Fibroblast of peridontal ligament (primary cell): ENCODE data around the gene OSTC.
A peak's percentile ranks its signal among the peaks of the same experiment; 100 is the strongest.
"Not testable (repeated sequence)": the region's sequence is repeated elsewhere in the genome, so short reads cannot be mapped to it uniquely, and the experiment has no call there.

ENCODE experiments used
- DNase-seq: peaks from one replicate; pipeline ENCODE4 v3.0.0-alpha.2; 2010; ENCODE audit errors: extremely low read depth

The OSTC gene

DNA sequence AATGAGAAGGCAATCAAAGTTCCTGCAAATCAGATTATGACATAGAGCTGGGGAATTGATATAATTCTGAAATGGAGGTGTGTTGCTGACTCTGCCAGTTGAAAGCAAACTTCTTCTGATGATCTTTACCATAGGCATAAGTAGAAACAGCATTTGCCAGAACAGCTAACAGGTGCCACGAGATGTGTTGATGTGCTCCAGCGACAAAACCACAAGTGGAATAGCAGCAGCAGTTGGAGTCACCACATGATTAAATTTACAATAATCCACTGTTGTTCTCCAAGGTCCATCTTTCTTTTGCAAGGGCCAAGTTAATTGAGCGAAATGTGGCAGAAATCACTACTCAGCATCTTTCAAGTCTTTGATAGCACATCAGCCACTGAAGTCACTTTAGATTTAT lies 3.7 kb upstream of the OSTC start:
- DNase-seq = no peak

DNA sequence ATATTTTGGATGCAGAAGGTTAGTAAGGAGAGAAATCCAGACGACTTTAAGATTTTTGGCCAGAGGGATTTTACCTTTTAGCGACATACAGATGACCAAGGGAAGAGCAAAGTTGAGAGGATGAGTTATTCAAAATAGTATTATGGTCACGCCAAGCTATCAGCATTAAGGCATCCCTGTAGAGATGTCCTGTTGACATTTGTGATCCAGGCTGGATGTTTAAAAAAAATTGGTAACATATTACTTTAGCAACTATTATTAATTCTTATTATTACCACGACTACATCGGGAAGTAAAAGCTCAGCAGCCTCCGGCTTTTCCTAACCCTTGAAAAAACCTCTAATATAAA lies 562 bp upstream of the OSTC start:
- no peak for DNase-seq

DNA sequence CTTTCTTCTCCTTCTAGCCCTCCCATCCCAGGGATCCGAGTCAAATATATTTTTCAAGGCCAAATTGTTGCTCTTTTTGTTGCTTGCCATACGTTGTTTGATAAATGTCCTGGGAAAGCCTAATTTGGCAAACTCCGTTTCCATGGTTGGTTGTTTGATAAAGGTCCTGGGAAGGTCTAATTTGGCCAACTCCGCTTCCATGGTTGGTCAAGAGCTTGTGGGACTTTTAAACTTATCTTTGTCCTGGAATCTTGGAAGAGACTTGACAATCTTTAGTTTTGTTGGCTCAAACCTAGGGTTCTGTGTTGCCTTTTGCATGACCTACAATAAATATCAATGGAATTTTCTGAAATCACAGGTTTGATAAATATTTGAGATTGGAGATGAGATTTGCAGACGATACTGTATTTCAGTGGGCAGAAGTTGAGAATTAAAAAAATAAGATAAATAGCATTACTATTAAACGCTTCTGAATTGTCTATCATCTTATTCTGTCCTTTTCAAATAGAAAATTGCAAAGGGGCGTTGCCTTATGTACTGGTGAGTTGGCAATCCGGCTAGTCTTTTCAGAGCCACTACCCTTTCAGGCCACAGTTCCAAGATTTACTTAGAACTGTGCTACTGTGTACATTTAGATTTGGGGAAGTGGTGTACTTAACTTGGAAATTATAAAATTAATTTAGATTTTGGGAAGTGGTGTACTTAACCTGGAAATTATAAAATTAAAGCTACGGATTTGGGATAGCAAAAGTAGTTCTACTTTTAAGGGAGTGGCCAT lies 804 bp downstream of the OSTC start:
- DNase-seq = peak; percentile 80

DNA sequence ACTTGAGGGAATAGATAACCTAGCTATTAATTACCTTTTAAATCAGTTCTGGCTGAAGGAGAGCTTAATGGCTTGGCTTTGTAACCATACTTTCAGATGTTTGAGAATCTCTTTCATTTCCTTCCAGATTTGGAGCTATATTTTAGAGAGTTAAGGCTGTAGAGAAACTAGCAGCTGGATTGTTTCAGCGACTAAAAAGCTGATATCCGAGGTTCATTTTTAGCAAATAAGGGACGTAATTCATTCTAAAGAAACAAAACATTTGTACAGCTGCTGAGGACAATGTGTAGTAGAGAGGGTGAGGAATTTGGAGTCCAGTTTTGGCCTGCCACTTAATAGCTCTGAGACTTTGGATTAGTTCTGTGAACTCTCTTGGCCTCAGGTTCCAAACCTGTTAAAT lies 12.2 kb downstream of the OSTC start:
- no peak for DNase-seq

DNA sequence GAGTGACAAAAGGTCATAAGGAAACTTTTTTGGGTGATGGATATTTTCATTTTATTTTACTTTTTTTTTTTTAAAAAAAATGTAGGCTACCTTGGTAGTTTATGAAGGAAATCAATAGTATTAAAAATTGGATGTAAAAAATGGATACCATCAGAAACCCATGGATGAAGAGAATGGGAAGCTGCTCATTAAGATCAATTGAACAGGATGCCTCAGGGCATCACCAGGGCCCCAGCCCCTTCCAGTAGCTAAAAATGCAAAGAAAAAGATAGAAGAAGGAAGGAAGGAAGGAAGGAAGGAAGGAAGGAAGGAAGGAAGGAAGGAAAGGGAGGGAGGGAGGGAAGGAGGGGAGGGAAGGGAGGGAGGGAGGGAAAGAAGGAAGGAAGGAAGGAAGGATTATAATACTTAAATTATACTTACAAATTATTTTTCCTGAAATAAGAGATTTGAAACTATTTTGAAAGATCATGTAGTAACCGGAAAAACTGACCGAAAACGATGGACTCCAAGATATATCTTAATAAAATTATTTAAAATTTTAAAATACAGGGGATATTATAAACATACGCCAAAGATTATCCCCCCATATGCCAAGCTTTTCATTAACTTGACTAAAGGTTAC lies 24.1 kb downstream of the OSTC start:
- DNase-seq = no peak

DNA sequence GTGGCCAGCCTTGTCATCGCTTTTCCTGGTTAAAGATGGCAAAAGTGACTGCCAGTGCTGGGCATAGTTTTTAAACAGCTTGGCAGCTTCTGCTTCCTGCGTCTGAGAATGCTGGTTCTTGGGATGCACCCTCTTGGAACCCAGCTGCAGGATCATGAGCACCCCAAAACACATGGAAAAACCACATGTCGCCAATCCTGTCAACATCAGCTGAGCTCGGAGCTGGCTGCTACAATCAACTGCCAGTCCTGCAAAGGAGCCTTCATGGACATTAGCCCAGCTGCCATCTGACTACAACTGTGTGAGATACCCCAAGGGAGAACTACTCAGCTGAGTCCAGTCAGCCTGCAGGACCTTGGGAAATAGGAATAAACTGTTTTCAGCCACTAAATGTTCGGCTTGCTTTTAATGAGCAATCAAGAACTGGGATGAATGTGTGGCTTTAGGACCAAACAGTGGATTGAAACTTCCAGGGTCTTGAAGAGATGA lies 31.0 kb downstream of the OSTC start:
- DNase-seq = no peak

DNA sequence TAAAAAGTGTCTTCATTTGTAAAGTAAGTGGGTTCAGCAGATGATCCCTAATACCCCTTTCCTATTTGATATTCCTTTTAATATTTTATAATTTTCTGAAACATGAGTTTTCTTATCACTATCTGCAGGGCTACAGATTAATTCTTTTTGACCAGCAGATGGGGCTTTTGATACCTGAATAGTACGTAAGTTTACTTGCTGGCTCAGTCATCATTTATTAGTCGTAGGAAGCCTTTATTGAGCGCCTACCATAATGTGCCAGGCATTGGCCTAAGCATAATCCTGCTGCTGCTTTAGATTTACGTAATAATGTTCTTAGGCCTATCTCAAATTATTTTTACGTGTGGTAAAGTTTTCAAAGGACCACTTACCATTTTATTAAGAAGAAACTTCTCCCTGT lies 33.1 kb downstream of the OSTC start:
- peak; percentile 70 for DNase-seq

DNA sequence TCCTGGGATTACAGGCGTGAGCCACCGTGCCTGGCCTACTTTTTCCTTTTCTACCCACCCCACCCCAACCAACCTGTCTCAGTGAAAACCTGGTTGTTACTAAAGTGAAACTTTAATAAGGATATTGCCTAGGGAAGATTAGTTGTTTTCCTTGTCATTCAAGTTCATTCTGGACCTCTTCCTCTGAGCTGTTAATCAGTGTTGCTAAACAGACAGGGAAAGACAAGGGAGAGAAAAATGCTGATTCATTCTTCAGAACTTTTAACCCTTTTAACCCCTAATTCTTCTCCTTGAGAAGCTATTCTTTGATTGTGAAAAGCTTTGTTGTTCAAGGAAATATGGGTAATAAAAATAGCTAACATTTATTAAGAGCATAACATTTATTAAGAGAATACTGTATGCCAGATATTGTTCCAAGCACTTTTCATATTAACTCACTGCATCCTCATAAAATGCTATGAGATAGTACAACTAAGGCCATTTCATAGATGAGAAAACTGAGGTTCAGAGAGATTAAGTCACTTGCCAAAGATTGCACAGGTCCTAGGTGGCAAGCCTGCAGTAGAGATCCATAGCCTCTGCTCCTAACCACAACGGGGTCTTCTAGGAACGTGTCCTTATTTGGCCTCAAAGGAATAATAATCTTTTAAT lies 34.8 kb downstream of the OSTC start:
- DNase-seq = peak; percentile 48

DNA sequence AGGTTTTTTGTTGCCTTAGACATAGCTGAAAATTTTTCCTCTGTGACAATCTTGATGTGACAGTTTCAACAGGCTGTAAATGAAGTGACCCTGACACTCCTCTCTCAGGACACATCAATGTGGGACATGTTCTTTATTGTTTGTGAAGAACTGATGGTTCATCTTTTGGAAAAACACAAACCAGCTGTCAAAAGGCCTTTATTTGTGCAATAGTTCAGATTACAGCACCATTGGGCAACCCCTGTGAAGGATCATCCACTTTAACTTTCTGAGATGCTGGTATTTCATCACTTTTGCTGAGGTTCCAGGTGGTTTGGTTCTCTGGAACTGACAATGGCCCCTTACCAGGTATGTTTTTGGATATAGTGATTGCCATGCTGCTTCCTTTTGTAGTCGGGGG lies 40.3 kb downstream of the OSTC start:
- DNase-seq = peak; percentile 46

DNA sequence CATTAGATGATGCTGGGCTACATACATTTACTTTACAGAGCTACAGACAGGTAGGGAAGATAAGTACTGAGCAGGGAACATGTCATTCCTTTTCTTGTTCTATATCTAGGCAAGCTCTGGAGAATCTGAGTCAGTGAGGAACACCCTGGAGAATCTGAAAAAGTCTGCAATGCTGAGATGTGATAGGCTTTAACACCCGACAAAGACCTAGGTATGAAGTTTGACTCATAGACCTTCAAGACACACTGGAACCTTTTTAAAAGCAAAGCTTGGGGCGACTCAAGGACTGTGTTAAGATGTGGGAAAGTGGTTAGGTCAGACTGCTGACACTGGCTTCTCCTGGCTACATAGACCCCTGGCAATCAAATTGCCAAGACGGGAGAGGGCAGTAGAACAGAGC lies 42.8 kb downstream of the OSTC start:
- DNase-seq = no peak

DNA sequence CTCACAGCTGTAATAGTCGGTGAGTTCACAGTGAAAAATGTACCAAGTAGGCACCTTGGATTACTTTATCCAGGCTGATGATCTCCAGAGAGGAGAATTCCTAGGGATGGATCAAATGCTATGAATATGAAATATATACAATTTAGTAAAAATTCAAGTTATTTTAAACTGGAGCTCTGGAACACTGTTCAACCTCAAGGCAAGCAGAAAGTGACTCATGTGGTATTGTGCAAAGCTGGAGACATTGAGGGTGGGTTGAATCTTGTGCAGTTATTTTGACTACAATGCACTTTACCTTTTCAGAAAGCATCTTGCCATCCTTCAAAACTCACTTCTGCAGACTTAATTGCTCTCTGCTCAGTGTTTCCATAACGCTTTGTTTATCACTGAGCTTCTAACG lies 43.4 kb downstream of the OSTC start:
- peak; percentile 63 for DNase-seq

DNA sequence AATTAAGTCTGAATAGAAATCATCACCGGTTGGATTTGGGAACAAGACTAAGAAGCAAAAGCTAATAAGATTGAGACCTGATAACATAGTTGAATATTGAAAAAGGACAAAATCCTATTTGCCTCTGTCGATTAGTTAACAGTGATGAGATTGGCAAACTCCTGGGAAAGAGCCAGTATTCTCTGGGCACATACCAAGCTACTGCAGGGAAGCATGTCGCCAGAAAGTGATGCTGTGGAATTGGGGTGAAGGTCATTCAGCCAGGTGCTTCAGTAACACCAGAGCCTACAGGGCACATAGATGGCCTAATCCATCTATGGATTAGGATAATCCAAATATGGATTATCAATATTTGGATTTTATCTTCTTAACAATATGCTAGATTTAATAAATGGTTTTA lies 44.0 kb downstream of the OSTC start:
- DNase-seq = no peak

DNA sequence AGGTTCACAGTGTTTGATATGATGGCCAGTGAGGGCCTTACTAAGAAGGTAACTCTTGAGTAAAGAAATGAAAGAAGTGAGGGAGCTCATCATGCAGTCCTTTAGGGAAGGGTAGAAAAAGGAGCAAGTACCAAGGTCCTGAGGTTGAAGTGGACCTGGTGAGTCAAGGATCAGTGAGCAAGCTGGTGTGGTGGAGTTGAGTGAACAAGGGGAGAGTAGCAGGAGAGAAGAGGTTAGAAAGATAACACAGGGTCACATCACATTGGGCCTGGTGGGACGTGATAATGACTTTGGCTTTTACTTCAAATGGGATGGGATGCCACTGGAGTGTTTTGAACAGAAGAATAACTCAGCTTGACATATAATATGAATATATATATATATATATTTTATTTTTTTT lies 44.7 kb downstream of the OSTC start:
- DNase-seq = no peak

DNA sequence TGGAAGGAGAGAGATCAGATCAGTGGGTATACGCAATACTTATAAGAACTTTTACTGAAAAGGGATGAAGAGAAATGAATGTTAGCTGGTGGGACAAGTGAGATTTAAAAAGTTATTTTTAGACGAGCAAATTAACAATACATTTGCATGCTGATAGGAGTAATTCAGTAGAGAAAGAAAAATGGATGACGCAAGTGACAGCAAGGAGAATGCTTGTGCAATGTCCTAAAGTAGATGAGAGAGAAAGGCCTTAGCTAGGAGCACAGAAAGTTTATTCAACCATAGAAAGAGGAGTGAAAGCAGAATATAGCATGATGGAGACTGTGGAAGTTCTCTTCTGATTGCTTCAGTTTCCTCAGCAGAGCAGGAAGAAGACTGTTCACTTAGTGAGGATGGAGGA lies 45.8 kb downstream of the OSTC start:
- DNase-seq = no peak

DNA sequence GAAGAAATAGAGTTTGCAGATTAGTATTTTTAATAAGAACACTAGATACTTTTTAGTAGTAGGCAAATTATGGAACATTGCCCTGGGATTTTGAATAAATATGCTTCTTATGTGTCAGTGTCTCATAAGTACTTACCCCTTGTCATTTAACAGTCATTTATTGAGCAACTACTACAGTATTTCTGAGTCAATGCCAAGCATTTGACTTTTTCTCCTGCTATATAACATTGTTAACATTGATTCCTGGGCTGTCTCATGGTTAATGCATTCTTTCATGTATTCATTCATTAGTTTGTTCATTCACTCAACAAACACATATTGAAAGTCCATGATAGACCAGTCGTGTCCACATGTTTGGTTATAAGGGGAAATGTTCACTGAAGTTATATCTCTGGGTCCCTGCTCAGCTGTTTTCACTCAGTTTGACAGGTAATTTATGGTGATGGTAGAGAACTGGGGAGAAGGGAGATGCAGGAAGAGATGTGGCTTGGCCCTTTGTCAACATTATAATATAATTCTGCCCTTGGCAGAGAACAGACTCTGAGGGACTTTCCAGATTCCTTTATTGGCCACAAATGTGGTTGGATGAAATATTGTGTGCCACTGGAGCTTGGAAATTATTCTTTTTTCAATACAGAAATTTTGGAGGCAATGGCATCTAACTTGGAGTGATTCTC lies 49.8 kb downstream of the OSTC start:
- peak; percentile 80 for DNase-seq

DNA sequence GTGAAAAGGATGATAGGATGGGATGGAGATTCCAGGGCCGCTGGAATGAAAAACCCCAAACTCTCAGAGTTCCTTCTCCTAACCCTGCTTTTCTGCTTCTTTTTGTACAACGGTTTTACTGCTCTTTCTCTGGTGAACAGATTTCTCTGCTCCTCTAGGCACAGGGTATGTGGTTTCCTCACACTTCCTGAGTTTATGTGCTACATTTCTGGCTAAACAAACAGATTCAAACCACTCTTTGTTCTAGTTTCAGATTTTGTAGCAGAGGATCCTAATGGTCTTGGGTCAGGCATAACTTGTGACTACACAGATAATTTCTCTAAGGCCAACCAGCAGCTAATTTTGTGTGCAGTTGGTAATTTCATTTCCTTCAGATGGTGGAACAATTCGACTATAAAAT lies 52.6 kb downstream of the OSTC start:
- peak; percentile 58 for DNase-seq

DNA sequence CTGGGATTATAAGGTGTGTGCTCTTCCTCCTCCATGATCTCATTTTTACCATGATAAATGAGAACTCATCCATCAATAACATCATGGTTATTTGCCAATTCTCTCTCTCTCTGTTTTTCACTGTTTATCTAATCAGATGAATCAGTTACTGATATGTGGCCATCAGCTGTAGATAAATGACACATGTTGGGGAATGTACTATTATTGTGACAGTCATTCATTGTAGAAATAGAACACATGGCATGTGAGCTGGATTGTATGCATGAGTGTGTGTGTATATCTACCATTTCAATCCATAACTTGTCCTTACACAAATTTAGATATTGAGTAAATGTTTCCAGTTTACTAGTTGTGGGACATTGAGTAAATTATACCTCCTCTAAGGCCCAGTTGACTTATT lies 53.0 kb downstream of the OSTC start:
- no peak for DNase-seq

DNA sequence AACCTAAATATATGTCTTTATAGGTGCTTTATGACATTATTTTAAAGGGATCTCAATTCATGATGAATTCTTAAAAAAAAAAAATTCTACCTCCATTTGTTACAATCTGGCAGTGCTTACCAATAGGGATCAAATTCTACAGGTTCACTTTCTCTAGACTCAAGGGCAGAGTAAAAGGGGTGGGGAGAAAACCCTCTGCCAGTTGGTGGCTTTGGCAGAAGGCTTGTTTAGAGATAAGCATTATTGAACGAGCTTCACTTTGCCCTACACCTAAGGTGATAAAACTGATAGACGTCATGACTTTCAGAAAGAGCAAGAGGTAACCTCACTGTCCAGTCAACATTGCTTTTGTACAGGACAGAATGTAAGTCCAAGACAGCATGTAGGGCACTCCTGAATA lies 53.6 kb downstream of the OSTC start:
- DNase-seq = no peak

DNA sequence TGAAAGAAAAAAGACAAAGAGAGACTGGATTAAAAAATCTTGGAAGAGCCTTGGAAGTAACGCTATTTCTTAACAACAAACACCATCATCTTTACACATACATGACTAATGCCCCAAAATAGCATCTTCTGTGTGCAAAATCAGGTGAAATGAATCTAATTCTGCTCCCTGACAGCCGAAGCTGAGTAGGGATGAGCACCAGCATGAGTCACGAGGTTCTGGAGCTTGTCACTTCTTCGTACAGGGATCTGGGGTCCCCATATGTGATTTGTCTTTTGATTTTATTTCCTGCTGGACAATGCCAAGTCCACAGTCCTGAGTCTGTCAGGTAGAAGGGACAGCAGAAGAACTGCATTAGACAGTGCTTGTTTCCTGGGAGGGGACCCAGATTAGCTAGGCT lies 55.9 kb downstream of the OSTC start:
- DNase-seq = no peak

DNA sequence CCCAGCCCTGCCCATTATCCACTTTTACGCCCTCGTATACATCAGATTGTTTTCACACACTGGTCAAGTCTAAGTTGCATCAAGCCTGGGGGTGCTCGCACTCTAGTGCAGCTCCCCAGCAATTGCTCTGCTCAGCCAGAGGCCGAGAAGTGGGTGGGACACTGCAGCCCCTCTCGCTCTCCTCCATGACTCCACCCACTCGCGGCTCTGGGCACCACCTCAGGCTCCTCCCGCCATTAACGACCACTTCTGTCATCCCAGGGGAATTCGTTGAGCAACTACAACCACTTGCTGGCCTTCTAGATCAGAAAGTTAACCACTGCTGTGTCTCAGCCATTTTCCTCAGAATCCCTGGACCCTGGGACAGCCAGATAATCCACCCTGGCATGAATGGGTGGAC lies 58.8 kb downstream of the OSTC start:
- no peak for DNase-seq

DNA sequence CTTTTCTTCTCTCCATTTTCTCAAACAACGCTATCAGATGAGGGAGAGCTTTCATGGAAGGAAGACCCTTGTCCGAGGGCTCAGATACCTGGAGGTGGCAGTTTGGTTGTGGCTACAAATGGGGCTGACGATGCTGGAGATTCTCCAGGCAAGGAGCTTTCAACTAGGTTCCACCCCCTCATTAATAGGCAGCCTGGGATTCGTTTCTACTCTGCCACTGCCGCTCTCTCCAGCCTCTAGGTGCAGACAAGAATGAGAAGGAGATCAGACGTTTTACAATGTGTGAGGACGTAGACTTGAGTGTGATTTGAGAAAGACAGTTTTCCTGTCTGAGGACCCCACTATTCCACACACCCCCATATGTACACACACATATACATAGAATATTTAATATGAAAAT lies 59.3 kb downstream of the OSTC start:
- DNase-seq = no peak

DNA sequence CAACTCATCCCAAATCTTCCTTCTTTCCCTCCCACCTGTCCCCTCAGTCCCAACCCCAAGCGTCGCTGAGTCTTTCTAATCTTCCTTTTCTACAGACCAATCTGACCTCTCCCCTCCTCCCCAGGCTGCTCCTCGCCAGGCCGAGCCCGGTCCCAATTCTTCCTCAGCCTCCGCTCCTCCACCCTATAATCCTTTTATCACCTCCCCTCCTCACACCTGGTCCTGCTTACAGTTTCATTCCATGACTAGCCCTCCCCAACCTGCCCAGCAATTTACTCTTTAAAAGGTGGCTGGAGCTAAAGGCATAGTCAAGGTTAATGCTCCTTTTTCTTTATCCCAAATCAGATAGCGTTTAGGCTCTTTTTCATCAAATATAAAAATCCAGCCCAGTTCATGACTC lies 60.2 kb downstream of the OSTC start:
- not testable (repeated sequence) for DNase-seq

DNA sequence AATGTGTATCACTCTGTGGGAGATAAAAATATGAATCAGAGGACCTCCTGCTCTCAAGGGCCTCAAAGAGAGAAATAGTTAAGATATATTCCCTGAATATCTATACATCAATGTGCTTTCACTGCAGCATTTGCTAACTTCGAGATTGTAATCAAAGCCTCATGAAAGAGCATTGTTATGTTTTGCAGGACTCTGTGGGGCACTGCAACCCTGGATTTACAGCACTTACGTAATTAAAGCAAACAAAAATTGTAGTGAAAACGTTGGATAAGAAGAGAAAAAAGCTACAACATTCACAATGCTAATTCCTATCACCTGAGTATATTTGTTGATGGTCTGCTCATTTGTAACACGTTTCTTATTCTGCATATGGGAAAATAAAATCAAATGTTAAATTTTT lies 64.5 kb downstream of the OSTC start:
- DNase-seq = no peak
